A204.1 (cell line): ENCODE results near the gene MCL1.
"Not testable (repeated sequence)": the region's sequence is repeated elsewhere in the genome, so short reads cannot be mapped to it uniquely, and the experiment has no call there.

ENCODE experiments used
- FAIRE-seq: peaks from 2 replicates; lab custom pipeline; 2012; peaks lifted over from hg19 to GRCh38; lab: Jason Lieb, UNC

The MCL1 gene

GRCh38 chr1:150567717-150568593 is 11.5 kb downstream of the MCL1 start:
- FAIRE-seq: peak; percentile 89

DNA sequence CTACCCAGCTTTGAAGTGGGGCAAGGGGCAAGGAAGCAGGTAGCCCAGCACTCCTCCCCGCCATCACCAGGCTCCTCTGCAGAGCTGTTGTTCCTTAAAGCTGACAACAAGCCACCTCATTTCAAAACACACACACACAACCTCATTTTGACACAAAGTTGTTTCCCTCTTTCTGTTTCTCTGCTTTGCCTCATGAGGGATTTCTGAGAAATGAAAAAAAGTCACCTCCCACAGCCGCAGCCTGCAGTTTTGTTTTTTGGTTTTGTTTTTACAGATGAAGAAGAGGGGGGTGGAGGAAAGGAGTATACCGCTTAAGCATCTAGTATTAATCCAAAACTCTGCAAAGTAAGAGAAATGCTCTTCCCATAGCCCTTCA is 12.1 kb downstream of the MCL1 start:
- no peak for FAIRE-seq

GRCh38 chr1:150566589-150567340 is 12.6 kb downstream of the MCL1 start:
- FAIRE-seq: no peak

GRCh38 chr1:150565240-150565991 is 14.0 kb downstream of the MCL1 start:
- FAIRE-seq: not testable (repeated sequence)

DNA sequence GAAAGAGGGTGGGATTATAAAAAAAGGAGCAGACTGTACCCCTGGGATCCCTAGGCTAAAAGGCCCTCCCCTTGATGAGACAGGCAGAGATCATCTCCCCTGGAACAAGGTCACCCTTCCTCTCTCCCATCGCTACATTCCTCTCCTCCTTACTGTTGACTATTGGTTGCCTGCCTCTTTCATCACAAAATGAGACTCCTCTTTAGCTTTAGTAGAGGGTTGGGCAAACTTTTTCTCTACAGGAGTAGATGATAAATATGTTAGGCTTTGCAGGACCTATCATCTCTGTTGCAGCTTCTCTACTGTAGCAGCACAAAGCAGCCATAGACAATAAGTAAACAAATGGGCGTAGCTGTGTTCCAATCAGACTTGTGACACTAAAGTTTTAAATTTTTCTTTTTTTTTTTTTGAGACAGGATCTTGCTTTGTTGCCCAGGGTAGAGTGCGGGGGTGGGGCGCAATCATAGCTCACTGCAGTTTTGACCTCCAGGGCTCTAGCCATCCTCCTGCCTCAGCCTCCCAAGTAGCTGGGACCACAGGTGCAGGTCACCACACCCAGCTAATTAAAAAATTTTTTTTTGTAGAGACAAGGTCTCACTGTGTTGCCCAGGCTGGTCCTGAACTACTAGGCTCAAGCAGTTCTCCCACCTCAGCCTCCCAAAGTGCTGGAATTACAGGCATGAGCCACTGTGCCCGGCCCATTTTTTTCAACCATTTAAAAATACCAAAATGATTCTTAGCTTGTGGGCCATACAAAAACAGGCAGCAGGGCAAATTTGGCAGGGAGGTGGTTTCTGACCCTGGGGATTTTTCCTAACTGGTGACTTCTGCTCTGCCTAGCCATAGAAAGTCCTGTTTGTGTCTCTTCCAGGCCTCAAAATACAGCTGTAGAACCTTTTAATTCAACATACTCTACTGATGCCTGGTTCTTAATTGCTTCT is 15.1 kb downstream of the MCL1 start:
- FAIRE-seq: no peak

DNA sequence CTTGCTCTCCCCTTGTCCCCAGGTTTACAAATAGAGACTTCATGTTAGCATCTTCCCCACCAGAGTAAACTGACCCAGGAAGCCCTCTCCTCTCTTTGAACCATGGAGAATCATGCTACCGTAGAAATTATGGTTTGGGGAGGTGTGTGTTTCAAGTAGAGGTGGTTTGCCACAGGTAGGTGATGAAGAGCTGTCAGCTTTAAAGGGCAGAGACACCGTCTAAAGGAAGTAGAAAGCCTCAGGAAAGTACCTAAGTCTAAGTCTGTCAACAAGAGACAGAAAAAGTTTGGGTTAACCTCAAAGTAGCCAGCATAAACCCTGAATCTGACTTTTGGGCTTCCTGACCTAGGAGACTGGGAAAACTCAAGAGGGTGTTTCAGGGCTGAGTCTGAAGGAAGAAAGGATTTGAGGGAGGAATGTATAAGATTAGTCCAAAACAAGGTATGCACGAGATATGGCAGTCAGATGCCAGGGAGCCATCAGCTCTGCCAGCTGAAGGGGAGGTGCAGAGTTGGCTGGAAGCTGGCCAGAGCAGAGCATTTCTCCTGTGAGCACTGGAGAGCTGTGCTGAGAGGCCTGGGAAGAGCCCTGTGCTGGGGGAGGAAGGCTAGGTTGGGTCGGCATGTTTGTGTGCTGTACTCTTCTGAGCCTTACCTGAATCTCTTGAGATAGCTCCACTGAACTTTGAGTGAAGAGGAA is 15.9 kb downstream of the MCL1 start:
- FAIRE-seq: no peak

DNA sequence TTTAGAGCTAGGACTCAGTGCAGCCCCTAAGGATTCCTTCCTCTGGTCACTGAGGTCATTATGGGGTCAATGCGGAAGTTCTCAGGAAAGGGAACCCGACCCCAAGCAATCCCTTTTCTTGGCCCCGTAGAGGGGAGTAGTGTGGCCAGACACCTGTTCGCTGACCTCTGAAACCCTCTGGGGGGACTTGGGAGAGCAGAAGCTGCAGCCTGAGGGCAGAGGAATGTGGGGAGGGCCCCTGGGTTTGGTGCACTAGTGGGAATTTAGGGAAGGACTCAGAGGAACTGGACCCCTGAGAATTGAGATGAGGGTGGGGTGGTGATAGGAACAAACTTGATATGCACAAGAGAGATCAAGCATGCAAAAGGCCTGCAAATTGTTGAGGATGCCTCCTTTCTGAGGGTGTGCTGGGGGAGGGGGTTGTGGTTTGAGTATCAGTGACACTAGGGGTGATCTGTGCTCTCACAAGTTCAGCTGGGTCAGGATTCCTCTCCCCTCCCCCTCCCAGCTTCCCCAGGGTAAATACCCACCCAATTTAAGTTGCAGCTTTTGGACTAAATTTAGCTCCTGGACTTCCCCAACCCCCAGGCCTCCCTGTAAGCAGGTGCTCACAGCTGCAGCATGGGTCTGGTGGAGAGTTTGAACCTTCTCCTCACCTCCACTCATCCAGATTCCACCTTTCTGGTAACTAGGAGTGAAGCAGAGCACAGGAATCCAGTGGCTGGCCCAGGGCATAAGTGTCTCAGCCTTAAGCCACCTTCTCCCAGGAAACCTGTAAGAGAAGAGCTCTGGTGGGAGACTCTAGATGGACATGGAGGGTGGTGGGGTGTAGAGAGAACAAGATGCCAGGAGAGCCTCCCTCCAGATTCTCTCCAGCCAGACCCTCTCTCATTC is 16.7 kb downstream of the MCL1 start:
- no peak for FAIRE-seq

DNA sequence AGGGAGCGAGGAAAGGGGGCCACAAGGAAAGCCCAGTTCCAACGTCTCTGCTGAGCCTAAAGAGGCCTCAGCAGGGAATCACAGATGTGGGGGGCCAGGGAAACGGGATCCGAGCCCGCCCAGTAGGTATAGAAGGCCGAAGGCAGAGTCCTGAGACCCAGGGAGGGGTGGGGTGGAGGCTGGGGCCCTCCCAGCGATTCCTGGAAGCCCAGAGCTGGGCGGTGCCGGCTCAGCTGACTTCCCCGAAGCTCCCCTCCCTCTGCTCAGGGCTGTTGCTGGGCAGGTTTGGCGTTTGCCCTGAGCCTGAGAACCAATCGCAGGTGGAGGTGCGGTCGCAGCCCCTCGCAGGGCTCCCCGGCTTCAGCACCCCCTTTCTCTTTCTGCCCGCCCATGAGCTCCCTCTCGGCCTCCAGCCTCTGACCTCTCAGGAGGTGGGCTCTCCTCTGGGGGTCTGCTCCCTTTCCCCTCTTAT is 17.4 kb downstream of the MCL1 start:
- peak; percentile 75 for FAIRE-seq

- peak; percentile 98 for FAIRE-seq
Measured at GRCh38 chr1:150561254-150561973, 18.0 kb downstream of the MCL1 start.

- no peak for FAIRE-seq
Measured at GRCh38 chr1:150560576-150561253, 18.7 kb downstream of the MCL1 start.

GRCh38 chr1:150560011-150560438 is 19.4 kb downstream of the MCL1 start:
- no peak for FAIRE-seq

- FAIRE-seq: no peak
Measured at GRCh38 chr1:150559656-150560010, 19.8 kb downstream of the MCL1 start.

GRCh38 chr1:150558761-150559655 is 20.4 kb downstream of the MCL1 start:
- no peak for FAIRE-seq

GRCh38 chr1:150558303-150558704 is 21.1 kb downstream of the MCL1 start:
- FAIRE-seq: no peak

DNA sequence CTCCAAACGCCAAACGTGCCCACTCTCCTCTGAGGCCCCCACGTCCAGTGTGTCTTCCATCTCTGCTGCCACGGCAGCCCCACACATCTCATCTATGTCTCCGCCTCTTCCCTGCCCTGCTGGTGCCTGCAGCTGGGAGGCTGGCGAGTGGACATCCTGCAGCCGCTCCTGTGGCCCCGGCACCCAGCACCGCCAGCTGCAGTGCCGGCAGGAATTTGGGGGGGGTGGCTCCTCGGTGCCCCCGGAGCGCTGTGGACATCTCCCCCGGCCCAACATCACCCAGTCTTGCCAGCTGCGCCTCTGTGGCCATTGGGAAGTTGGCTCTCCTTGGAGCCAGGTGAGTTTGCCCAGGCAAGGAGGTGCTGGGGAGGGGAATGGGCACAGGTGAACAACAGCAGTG is 21.6 kb downstream of the MCL1 start:
- no peak for FAIRE-seq

GRCh38 chr1:150557065-150557600 is 22.3 kb downstream of the MCL1 start:
- no peak for FAIRE-seq
